ENCODE results near the gene DAP.

DNA sequence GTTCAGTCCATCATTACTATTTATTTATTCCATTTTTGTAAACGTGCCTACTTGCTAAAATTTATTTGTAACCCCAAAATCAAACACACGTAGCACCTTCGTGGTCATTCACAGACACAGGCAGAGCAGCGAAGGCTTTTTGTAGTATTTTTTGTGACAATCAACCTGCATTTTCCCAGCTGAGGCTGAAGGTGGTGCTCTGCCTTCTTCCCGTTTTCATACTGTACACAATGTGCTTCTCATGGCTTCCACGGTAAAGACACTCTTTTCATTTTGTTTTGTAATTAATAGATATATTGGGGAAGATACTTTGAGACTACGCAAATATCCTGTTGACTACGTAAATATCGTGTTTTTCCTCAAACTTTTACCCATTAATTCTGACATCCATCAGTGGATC, 19.4 kb downstream of the DAP start:
- no peak for TF ChIP-seq POLR2A (IDR thresholded peaks at IDR 0.05; ENCODE audit: low read depth, low read length)
- no peak for TF ChIP-seq MTA3 (IDR thresholded peaks at IDR 0.05; ENCODE audit: borderline replicate concordance, low read length)
- TF ChIP-seq RAD21 (IDR thresholded peaks at IDR 0.05; ENCODE audit: insufficient read depth, low read depth, low read length): no peak
- TF ChIP-seq, protein P1, sequence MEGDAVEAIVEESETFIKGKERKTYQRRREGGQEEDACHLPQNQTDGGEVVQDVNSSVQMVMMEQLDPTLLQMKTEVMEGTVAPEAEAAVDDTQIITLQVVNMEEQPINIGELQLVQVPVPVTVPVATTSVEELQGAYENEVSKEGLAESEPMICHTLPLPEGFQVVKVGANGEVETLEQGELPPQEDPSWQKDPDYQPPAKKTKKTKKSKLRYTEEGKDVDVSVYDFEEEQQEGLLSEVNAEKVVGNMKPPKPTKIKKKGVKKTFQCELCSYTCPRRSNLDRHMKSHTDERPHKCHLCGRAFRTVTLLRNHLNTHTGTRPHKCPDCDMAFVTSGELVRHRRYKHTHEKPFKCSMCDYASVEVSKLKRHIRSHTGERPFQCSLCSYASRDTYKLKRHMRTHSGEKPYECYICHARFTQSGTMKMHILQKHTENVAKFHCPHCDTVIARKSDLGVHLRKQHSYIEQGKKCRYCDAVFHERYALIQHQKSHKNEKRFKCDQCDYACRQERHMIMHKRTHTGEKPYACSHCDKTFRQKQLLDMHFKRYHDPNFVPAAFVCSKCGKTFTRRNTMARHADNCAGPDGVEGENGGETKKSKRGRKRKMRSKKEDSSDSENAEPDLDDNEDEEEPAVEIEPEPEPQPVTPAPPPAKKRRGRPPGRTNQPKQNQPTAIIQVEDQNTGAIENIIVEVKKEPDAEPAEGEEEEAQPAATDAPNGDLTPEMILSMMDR (IDR thresholded peaks at IDR 0.05 in 2 of 3, conservative IDR thresholded peaks at IDR 0.05 in 1 of 3; ENCODE audit: control insufficient read depth in 2 of 3, extremely low read depth in 1 of 3, insufficient read depth in 1 of 3, low read depth in 3 of 3, low read length in 3 of 3): no peak
- TF ChIP-seq ETV6 (conservative IDR thresholded peaks at IDR 0.05 in 1 of 2, IDR thresholded peaks at IDR 0.05 in 1 of 2; ENCODE audit: borderline replicate concordance in 1 of 2, low read depth in 1 of 2): no peak
- TF ChIP-seq EP300 (IDR thresholded peaks at IDR 0.05; ENCODE audit: borderline replicate concordance in 1 of 2, control insufficient read depth in 1 of 2, low read depth in 2 of 2, low read length in 2 of 2): no peak
- no peak for TF ChIP-seq YY1 (IDR thresholded peaks at IDR 0.05; ENCODE audit: low read depth, low read length)
- TF ChIP-seq POLR2AphosphoS5 (IDR thresholded peaks at IDR 0.05; ENCODE audit: low read length): no peak
- TF ChIP-seq, protein P2, sequence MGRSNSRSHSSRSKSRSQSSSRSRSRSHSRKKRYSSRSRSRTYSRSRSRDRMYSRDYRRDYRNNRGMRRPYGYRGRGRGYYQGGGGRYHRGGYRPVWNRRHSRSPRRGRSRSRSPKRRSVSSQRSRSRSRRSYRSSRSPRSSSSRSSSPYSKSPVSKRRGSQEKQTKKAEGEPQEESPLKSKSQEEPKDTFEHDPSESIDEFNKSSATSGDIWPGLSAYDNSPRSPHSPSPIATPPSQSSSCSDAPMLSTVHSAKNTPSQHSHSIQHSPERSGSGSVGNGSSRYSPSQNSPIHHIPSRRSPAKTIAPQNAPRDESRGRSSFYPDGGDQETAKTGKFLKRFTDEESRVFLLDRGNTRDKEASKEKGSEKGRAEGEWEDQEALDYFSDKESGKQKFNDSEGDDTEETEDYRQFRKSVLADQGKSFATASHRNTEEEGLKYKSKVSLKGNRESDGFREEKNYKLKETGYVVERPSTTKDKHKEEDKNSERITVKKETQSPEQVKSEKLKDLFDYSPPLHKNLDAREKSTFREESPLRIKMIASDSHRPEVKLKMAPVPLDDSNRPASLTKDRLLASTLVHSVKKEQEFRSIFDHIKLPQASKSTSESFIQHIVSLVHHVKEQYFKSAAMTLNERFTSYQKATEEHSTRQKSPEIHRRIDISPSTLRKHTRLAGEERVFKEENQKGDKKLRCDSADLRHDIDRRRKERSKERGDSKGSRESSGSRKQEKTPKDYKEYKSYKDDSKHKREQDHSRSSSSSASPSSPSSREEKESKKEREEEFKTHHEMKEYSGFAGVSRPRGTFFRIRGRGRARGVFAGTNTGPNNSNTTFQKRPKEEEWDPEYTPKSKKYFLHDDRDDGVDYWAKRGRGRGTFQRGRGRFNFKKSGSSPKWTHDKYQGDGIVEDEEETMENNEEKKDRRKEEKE (IDR thresholded peaks at IDR 0.05): no peak
- no peak for TF ChIP-seq BMI1 (IDR thresholded peaks at IDR 0.05; ENCODE audit: borderline replicate concordance)
- TF ChIP-seq EZH2 (IDR thresholded peaks at IDR 0.05; ENCODE audit: borderline replicate concordance, control insufficient read depth, low read depth, low read length): no peak
- no peak for TF ChIP-seq SMC3 (IDR thresholded peaks at IDR 0.05; ENCODE audit: borderline replicate concordance, low read length)
- TF ChIP-seq TCF12 (IDR thresholded peaks at IDR 0.05; ENCODE audit: low read depth, low read length): no peak

All from GM12878 (cell line).